ENCODE data around the gene SLC29A1. TPM values are rescaled to one million over a fixed set of nuclear protein-coding genes. Genes with fewer than 3 reads are reported as not detected.
"Not testable (repeated sequence)": the region's sequence is repeated elsewhere in the genome, so short reads cannot be mapped to it uniquely, and the experiment has no call there.

SLC29A1 gene
- total RNA-seq, 1 donor from 2014 or later: 24.1 TPM

- Mint-ChIP-seq H3K4me3 (ENCODE audit: low read depth) (no peak overlapping the region), H3K36me3 (ENCODE audit: insufficient read depth) (no peaks in the 10 kb centered on the region), H3K27ac (no peak overlapping the region), H3K27me3 (no peaks in the 10 kb centered on the region), H3K4me1 (ENCODE audit: low read depth) (no peaks in the 10 kb centered on the region), H3K9me3 (ENCODE audit: low read depth) (no peaks in the 10 kb centered on the region)
- TF ChIP-seq CTCF (IDR thresholded peaks at IDR 0.05; ENCODE audit: unreplicated experiment): no peak
- no peak for DNase-seq (ENCODE audit: low spot score, unreplicated experiment)
Measured at GRCh38 chr6:44178424-44179071, 44.8 kb upstream of the SLC29A1 start.

- no peaks in the 10 kb centered on the region for H3K9me3 Mint-ChIP-seq (ENCODE audit: low read depth)
- H3K4me3 Mint-ChIP-seq (ENCODE audit: low read depth): no peak overlapping the region
- no peaks in the 10 kb centered on the region for H3K27me3 Mint-ChIP-seq
- no peak overlapping the region for H3K27ac Mint-ChIP-seq
- H3K36me3 Mint-ChIP-seq (ENCODE audit: insufficient read depth): no peaks in the 10 kb centered on the region
- DNase-seq (ENCODE audit: low spot score, unreplicated experiment): no peak
- no peak for TF ChIP-seq CTCF (IDR thresholded peaks at IDR 0.05; ENCODE audit: unreplicated experiment)
- H3K4me1 Mint-ChIP-seq (ENCODE audit: low read depth): no peaks in the 10 kb centered on the region
Measured at GRCh38 chr6:44179072-44179536, 44.3 kb upstream of the SLC29A1 start.

DNA sequence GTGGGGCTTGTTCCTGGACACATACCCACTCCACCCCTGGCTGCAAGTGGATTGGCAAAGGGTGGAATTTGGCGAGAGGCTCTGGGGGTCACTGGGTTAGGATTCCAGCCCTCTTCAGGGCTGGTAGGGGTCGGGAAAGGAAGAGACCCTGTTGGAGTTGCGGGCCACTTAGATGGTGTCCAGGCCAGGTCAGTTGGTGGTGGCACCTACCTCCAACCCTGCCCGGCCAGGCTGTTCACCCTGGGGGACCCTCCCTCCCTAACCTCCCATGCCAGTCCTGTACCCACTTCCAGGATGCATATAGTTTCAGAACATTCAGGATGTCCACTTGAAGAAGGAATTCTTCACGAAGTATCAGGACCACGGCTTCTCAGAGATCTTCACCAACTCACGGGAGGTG, 43.7 kb upstream of the SLC29A1 start:
- TF ChIP-seq CTCF (IDR thresholded peaks at IDR 0.05; ENCODE audit: unreplicated experiment): no peak
- no peaks in the 10 kb centered on the region for H3K27me3 Mint-ChIP-seq
- no peak overlapping the region for H3K27ac Mint-ChIP-seq
- H3K9me3 Mint-ChIP-seq (ENCODE audit: low read depth): no peaks in the 10 kb centered on the region
- no peaks in the 10 kb centered on the region for H3K4me1 Mint-ChIP-seq (ENCODE audit: low read depth)
- no peaks in the 10 kb centered on the region for H3K36me3 Mint-ChIP-seq (ENCODE audit: insufficient read depth)
- DNase-seq (ENCODE audit: low spot score, unreplicated experiment): no peak
- H3K4me3 Mint-ChIP-seq (ENCODE audit: low read depth): no peak overlapping the region

GRCh38 chr6:44180406-44180805, 43.0 kb upstream of the SLC29A1 start:
- Mint-ChIP-seq H3K4me3 (ENCODE audit: low read depth) (no peak overlapping the region), H3K36me3 (ENCODE audit: insufficient read depth) (no peaks in the 10 kb centered on the region), H3K27me3 (peaks cover 4% of the 10 kb centered on the region), H3K4me1 (ENCODE audit: low read depth) (peaks cover 2% of the 10 kb centered on the region), H3K9me3 (ENCODE audit: low read depth) (no peaks in the 10 kb centered on the region), H3K27ac (no peak overlapping the region)
- TF ChIP-seq CTCF (IDR thresholded peaks at IDR 0.05; ENCODE audit: unreplicated experiment): no peak
- DNase-seq (ENCODE audit: low spot score, unreplicated experiment): no peak

DNA sequence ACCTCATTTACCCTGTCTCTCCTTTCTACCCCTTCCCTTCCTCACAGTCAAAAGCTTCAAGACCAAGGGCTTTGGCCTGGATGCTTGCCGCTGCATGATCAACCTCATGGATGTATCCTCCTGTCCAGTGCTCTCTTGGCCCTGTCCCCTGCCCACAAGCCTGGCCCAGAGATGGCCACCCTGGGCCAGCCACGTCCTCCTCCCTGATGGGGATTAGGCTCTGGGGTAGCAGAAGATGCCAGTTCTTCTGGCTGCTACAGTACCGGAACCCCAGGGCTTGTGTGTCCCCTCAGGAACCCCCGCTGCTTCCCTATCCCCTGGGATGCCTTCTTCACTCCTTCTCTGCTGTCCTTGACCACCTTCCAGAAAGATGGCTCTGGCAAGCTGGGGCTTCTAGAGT, 42.5 kb upstream of the SLC29A1 start:
- Mint-ChIP-seq H3K4me3 (ENCODE audit: low read depth) (no peak overlapping the region), H3K4me1 (ENCODE audit: low read depth) (peaks cover 4% of the 10 kb centered on the region), H3K27me3 (peaks cover 6% of the 10 kb centered on the region), H3K27ac (no peak overlapping the region), H3K9me3 (ENCODE audit: low read depth) (no peaks in the 10 kb centered on the region), H3K36me3 (ENCODE audit: insufficient read depth) (no peaks in the 10 kb centered on the region)
- DNase-seq (ENCODE audit: low spot score, unreplicated experiment): no peak
- TF ChIP-seq CTCF (IDR thresholded peaks at IDR 0.05; ENCODE audit: unreplicated experiment): no peak

- not testable (repeated sequence) for H3K9me3 Mint-ChIP-seq (ENCODE audit: low read depth); H3K4me3 Mint-ChIP-seq (ENCODE audit: low read depth); H3K27ac Mint-ChIP-seq; H3K36me3 Mint-ChIP-seq (ENCODE audit: insufficient read depth); DNase-seq (ENCODE audit: low spot score, unreplicated experiment); H3K4me1 Mint-ChIP-seq (ENCODE audit: low read depth)
- H3K27me3 Mint-ChIP-seq: peaks cover 11% of the 10 kb centered on the region
Measured at GRCh38 chr6:44181784-44182183, 41.6 kb upstream of the SLC29A1 start.
